HG02610 (cell line): ENCODE results near the gene RDX.
A peak's percentile ranks its signal among the peaks of the same experiment; 100 is the strongest.

Experiments used
- ATAC-seq: cut with Tn5 transposase; IDR thresholded peaks from one replicate; pipeline ENCODE4 v1.9.1; 2021; ENCODE audit warnings: mild to moderate bottlenecking, moderate library complexity; ENCODE audit not compliant: unreplicated experiment

Gene RDX

GRCh38 chr11:110176366-110177085 lies 119.9 kb downstream of the RDX start:
- no peak for ATAC-seq

GRCh38 chr11:110174645-110175310 lies 121.6 kb downstream of the RDX start:
- ATAC-seq, result peak; percentile 7

GRCh38 chr11:110173811-110174644 lies 122.4 kb downstream of the RDX start:
- peak; percentile 34 for ATAC-seq

DNA sequence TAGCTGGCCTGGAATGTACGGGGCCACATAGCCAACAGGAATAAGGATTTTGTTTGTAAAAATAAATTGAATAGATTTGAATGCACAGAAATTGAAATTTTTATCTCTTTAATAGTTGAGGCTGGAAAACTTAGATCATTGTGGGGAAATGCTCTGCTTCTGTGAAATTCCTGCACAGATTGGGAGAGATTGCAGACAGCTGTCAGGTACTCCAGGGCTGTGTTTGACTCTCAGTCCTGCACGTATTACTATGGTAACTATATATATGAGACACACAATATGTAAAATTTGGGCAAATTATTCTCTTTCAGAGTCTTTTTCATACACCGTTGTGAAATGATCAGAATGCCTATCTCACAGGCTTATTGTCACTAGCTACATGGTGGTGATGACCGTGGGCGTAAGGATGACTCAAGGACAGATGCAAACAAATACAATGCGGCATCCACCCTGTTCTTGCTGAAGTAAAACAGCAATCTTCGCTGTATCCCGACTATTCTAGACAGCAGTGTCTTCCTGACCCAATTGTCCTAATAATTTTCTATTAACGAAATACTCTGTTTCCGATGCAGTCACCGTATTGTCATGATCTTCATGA lies 123.8 kb downstream of the RDX start:
- ATAC-seq, result no peak

- ATAC-seq, result no peak
Measured at GRCh38 chr11:110169738-110170137, 126.7 kb downstream of the RDX start.

- no peak for ATAC-seq
Measured at GRCh38 chr11:110168033-110168803, 128.2 kb downstream of the RDX start.

DNA sequence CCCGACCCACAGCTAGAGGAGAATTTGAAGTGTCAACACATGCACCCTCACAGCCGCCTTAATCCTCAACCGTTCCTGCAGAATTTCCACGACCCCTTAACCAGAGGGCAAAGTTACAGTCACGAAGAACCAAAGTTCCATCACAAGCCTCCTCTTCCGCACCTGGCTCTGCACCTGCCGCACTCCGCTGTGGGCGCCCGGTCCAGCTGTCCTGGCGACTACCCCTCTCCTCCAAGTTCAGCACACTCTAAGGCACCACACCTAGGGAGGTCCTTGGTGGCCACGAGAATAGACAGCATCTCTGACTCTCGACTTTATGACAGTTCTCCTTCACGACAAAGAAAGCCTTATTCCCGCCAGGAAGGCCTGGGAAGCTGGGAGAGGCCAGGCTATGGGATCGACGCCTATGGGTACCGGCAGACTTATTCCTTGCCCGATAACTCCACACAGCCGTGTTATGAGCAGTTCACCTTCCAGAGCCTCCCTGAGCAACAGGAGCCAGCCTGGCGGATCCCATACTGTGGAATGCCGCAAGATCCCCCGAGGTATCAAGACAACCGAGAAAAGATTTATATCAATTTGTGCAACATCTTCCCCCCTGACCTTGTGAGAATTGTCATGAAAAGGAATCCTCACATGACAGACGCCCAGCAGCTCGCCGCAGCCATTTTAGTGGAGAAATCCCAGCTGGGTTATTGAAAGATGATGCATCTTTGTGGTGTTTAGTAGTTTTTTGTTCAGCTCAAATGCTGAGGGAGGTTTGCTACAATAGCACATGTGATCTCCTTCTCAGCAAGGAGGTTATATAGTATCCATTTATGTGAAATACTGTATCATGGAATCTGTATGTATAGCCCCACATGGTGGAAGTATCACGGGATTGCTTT lies 131.1 kb downstream of the RDX start:
- no peak for ATAC-seq

DNA sequence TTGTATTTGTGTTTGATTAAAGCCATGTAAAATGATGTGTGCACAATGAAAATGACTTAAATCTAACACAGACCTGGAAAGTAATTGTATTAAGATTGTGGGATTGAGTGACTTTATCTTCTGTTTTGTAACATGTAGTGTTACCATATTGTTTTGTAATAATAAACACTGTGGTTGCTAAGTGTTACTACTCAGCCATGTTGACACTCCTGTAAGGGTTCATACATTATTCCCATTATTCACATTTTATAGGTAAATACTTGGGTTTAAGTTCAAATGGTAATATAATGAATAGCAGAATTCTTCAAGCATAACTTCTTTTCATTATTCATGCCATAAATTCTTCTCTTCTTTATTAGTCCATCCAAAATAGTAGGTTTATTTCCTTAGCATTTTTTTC lies 134.2 kb downstream of the RDX start:
- no peak for ATAC-seq

GRCh38 chr11:110161061-110161460 lies 135.4 kb downstream of the RDX start:
- ATAC-seq, result no peak

- ATAC-seq, result no peak
Measured at GRCh38 chr11:110160437-110160836, 136.0 kb downstream of the RDX start.

GRCh38 chr11:110160016-110160415 lies 136.4 kb downstream of the RDX start:
- ATAC-seq, result no peak

DNA sequence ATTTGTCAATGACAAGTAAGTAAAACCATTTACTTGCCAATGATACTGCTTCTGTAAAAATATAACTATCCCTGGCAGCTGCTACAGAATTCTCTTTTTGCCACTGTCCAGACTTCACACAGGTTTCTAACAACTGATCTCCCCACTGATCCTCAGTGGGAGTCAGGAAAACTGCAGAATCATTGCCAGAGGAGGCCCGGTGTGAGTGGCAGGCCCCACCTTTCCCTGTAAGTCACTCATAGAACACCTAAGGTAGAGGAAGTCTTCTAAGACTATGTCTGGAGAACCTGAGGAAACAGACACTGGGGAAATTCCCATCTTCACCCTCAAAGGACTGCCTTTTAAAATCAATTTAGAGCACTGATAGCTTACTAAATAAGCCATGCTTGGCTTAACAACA lies 136.9 kb downstream of the RDX start:
- no peak for ATAC-seq

- ATAC-seq, result no peak
Measured at GRCh38 chr11:110158317-110159200, 137.9 kb downstream of the RDX start.

- no peak for ATAC-seq
Measured at GRCh38 chr11:110156503-110156902, 139.9 kb downstream of the RDX start.

DNA sequence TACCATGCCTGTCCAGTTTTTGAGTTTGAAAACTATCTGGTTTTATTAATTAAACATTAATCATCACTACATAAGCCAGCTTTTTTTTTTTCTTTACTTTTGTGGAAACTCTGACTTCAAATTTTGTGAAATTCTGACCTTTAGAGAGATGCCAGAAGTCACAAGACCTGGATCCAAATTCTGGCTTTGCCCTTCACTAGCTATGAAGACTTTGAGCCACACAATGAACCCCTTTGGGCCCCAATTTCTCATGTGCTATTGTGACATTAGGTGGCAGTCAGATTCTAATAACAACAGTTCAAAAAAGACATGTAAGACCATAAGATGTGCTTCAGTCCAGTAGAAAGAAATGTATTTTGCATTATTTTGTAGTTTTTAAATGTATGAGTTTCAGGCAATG lies 142.9 kb downstream of the RDX start:
- no peak for ATAC-seq

DNA sequence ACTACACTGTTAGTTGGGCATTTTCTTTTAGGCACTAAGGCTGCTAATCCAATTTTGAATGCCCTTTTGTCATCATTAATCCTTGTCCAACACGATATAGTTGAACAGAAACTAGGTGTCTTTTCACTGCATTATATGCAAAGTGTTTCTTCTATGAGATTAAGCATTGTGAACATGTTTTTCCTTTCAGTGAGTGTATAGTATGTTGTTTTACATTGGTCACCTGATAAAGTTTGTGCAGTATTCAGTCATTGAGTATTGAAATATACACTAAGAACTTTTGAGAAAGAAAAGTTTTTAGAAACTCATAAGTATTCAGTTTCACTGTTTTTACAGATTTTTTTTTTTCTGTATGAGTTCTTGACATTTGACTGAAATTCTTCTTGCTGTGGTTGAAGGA lies 144.2 kb downstream of the RDX start:
- no peak for ATAC-seq

DNA sequence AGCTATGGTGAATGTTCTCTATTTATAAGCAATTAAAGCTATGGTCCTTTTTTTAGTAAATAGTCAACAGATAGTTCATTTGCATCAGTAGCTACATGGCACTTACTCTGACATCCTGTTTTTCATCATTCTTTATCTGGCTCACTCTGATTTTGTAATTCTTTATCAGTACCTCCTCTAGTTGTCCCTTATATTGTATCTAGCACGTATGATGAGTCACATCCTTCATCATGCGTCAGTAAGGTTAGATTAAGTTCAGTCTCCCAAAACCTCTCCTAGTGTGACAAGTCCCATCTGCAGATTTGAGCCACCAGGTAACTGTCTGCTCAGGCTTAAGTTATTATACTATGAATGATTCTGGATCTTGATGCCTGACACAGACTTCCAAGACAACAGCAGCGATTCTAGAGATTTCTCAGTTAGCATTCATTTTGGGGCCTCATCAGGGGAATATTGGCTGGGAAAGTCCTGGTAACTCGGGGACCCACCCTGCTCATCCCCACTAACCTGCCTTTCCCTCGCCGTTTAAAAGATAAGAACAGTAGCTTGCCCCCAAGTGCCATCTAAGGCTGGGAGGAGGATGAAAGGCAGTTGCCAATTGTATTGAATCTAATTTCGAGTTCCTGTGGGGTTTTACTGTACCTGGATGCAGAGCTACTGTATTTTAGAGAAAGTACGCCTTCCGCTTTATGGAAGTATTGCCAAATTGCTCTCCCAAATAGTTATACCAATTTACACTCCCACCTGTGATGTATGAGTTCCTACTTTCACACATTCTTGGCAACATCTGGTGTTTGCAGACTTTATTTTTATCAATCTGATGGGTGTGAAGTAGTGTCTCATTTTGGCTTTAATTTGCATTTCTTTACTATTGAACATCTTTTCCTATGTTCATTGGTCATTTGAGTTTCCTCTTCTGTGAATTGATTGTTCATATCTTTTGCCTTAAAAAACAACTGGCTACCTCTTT lies 147.4 kb downstream of the RDX start:
- ATAC-seq, result peak; percentile 29
